GM21390 (cell line): ENCODE data around the gene DISC1.
"Not testable (repeated sequence)": the region's sequence is repeated elsewhere in the genome, so short reads cannot be mapped to it uniquely, and the experiment has no call there.

ENCODE experiments used
- ATAC-seq: cut with Tn5 transposase; IDR thresholded peaks from one replicate; pipeline ENCODE4 v1.9.1; 2021; ENCODE audit not compliant: unreplicated experiment

Gene DISC1

DNA sequence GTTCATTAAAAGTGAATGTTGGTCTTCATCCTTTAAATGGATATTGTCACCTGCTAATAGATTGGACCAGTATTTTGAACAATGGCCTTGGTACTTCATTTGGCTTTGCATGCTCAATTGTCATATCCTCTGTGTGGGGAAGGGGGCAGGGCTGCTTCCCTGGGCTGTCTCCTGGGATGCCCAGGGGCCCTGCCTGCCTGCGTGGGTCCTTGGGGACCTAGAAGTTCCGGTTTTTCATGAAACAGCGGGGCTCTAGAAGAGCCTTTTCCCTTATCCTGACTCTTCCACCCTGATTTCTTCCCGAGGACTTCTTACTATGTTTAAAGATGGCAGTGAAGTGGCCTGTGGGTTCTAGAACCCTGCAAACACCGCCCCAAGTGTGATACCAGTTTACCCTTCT is 97.5 kb downstream of the DISC1 start:
- no peak for ATAC-seq

GRCh38 chr1:231724876-231725647 is 98.5 kb downstream of the DISC1 start:
- peak; percentile 73 for ATAC-seq

DNA sequence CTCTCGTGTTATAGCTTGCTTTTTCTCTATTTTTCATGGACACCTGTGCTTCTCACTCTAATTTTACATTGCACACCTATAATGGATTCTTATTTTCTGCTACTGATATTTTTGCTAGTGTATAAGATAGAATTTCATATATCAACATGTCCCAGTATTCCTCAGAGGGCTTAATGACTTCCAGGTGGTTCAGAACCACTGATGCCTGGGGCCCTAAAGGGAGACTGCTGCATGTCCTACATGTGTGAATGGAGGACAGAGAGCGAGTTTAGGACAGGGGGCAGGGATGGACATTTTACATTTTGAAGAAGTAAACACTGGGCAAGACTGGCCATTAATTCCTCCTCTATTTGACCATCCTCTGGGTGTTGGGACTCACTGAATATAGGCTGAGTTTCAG is 100.6 kb downstream of the DISC1 start:
- no peak for ATAC-seq

DNA sequence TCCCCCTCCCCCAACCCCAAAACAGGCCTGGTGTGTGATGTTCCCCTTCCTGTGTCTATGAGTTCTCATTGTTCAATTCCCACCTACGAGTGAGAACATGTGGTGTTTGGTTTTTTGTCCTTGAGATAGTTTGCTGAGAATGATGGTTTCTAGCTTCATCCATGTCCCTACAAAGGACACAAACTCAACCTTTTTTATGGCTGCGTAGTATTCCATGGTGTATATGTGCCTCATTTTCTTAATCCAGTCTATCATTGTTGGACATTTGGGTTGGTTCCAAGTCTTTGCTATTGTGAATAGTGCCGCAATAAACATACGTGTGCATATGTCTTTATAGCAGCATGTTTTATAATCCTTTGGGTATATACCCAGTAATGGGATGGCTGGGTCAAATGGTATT is 102.4 kb downstream of the DISC1 start:
- ATAC-seq = not testable (repeated sequence)

- ATAC-seq = no peak
Observed at GRCh38 chr1:231729544-231729943, 103.0 kb downstream of the DISC1 start.

GRCh38 chr1:231731268-231731667 is 104.7 kb downstream of the DISC1 start:
- ATAC-seq = no peak

DNA sequence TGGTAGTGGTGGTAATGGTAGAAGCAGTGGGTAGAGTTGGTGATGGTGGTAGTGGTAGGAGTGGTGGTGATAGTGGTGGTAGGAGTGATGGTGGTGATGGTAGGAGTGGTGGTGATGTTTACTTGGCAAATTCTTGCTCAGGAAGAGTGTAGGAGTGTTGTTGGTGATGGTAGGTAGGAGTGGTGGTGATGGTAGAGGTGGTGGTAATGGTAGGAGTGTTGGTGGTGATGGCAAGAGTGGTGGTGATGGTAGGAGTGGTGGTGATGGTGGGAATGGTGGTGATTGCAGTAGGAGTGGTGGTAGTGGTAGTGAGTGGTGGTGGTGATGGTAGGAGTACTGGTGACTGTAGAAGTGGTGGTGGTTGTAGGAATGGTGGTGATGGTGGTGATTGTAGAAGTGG is 106.5 kb downstream of the DISC1 start:
- ATAC-seq = no peak

GRCh38 chr1:231733672-231734071 is 107.1 kb downstream of the DISC1 start:
- ATAC-seq = no peak

DNA sequence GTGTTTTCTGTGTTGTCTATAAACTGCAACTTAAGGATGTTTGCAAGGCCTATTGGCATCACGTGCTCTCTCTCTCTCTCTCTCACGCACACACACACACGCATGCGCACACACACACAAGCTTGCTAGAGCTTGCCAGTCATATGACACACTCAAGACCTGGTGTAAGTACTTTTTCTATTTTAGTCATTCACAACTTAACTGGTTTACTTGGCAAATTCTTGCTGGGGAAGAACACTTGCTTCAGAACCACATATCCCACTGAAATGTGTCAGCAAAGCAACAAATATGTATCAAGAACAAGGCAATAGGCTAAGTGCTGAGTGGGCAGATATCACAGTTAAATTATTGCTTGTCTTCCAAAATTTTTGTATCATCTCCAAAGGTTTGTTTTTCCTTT is 107.8 kb downstream of the DISC1 start:
- no peak for ATAC-seq

GRCh38 chr1:231735411-231735810 is 108.8 kb downstream of the DISC1 start:
- ATAC-seq = no peak

DNA sequence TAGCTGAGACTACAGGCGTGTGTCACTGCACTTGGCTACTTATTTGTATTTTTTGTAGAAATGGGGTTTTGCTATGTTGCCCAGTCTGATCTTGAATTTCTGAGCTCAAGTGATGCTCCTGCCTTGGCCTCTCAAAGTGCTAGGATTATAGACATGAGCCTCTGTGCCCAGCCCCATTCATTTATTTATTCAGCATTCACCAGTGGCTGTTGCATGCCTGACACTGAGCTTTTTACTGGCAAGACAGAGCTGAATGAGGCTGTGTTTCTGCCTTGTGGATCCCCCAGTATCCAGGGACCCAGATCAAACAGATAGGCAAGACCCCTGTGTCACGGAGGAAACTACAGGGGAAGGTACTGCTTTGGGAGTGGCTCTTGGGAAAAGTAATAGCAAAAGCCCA is 109.4 kb downstream of the DISC1 start:
- no peak for ATAC-seq

DNA sequence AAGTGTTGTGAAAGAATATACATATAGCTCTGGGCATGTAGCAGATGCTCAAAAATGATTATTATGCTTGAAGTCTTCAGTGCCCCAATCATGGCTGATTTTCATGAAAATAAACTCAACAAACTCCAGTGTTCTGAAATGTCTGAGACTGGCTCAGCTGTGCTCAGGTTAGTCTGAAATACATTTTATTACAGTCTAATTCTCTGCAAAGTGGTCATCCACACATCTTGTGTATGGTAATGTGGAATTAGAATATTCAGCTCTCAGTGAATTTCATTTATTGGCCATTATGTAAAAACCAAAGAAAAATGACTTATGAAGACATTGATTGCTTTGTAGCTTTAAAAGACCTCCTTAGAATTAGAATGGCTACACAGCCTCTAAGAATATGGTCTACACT is 109.9 kb downstream of the DISC1 start:
- ATAC-seq = no peak

DNA sequence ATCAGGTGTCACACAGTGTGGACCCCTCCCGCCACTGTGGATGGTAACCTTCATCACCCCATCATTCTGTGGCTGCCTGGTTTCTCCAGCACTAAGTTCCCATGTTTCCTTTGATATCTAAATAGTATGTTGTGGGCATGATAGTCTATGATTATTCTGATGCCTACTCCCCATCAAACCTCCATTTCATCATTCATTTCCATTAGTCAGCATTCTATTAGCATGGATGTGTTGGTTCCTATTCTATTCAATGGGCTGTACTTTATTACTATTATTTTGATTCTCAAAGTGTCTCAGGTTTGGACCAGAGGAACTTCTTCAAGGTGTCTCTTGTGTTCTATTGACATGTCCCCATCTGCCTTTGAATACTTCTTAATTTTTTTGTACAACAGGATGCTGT is 112.0 kb downstream of the DISC1 start:
- no peak for ATAC-seq

- ATAC-seq = no peak
Observed at GRCh38 chr1:231743966-231744365, 117.4 kb downstream of the DISC1 start.

DNA sequence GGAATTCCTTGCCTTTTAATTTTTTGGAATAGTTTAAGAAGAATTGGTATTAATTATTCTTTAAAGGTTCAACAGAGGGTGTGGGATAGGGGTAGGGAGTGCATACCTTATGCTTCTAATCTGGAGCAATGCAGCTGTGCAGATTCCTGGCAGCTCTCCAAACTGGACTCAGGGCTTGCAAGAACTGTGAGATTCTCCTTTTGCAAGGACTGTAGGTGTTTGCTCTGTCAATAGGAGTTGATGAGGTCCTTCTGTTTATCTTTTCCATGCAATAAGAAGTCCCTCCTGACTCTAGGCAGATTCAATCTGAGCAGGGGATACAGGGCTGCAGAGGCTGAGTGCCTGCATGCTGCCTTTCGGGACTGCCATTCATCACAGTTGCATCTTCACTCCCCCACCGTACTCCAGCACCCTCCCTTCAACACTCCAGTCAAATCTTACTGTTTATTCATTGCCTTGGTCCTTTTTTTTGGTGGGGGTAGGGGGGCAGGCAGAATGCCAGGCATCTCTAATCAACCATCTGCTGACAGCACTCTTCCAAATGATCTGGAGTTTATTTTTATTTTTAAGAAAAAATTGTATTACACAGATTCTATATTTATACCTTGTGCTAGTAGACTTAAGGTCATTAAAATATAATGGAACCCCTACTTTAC is 122.3 kb downstream of the DISC1 start:
- ATAC-seq = no peak

- ATAC-seq = no peak
Observed at GRCh38 chr1:231750296-231750695, 123.7 kb downstream of the DISC1 start.

DNA sequence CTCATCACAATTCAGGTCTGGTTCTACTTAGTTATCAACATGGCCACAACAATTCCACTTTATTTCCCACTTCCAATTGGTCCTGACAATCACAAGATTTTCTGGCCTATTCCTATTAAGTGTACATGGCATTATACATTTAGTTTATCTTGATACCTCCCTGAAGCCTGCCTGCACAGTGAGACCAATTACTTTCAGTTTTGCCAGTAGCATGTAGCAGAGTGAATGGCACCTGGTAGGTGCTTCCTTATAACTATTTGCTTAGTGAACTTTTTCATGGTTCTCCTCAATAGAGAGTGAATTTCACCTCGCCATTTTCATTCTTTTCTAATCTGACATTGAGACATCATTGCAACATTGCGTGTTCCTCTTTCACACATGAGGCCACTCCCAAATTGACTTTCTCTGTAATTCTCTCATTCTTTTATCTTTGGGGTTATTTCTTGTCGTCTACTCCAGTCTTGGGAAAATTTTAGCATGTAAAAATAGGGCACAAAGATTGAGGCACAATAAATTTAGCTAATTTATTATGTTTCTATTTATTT is 124.3 kb downstream of the DISC1 start:
- no peak for ATAC-seq

DNA sequence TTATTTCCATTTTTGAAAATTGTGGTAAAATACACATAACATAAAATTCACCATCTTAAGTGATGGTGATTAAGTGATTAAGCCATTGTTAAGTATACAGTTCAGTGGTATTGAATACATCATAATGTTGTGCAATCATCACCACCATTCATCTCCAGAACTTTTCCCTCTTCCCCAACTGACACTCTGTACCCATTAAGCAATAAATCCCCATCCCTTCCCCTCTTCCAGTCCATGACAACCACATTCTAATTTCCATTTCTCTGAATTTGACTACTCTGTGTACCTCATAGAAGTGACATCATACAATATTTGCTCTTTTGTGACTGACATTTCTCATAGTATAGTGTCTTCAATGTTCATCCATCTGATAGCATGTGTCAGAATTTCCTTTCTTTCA is 124.8 kb downstream of the DISC1 start:
- no peak for ATAC-seq

GRCh38 chr1:231753313-231753712 is 126.7 kb downstream of the DISC1 start:
- no peak for ATAC-seq

- ATAC-seq = peak; percentile 61
Observed at GRCh38 chr1:231757101-231757404, 130.5 kb downstream of the DISC1 start.

- ATAC-seq = no peak
Observed at GRCh38 chr1:231757759-231758158, 131.2 kb downstream of the DISC1 start.

GRCh38 chr1:231761252-231761651 is 134.7 kb downstream of the DISC1 start:
- no peak for ATAC-seq
